HepG2 (cell line): ENCODE data around the gene CPNE1.

Source experiments
- CTCF ChIP-seq: sonication (generic); formaldehyde crosslinking; IDR thresholded peaks from 2 replicates; pipeline ENCODE4 v1.5.0; 2020; ENCODE audit warnings: mild to moderate bottlenecking, missing genetic modification reagents, moderate library complexity
- DNMT1 ChIP-seq: sonication (generic); formaldehyde crosslinking; IDR thresholded peaks from 2 replicates; pipeline ENCODE4 v1.5.1; 2020; ENCODE audit warnings: mild to moderate bottlenecking, missing genetic modification reagents
- EP300 ChIP-seq, 3 experiments: sonication (generic) in 1 of 3; formaldehyde crosslinking in 1 of 3; IDR thresholded peaks; 2 replicates each; pipeline versions ENCODE4 v1.5.1 to v1.6.1; 2011 to 2020; ENCODE audit warnings: low read depth in 2 of 3, low read length in 2 of 3, borderline replicate concordance in 1 of 3, improper control_type of control experiment in 1 of 3, mild to moderate bottlenecking in 1 of 3, missing genetic modification reagents in 1 of 3, moderate library complexity in 1 of 3
- ETV6 ChIP-seq: sonication (generic); formaldehyde crosslinking; conservative IDR thresholded peaks from 2 replicates; pipeline ENCODE4 v1.4.0; 2020; ENCODE audit warnings: missing genetic modification reagents
- FOXK2 ChIP-seq: fragments of 450-650 bp; IDR thresholded peaks from 2 replicates; pipeline ENCODE4 v1.6.1; 2016
- IKZF5 ChIP-seq: IDR thresholded peaks from 2 replicates; pipeline ENCODE4 v1.6.1; 2018; ENCODE audit warnings: missing genetic modification reagents, mild to moderate bottlenecking, missing compliant biosample characterization
- KAT2B ChIP-seq: fragments of 150-350 bp; IDR thresholded peaks from 2 replicates; pipeline ENCODE4 v1.6.1; 2014; ENCODE audit warnings: low read depth, low read length, borderline replicate concordance
- MAZ ChIP-seq, 2 experiments: sonication (generic) in 1 of 2; formaldehyde crosslinking in 1 of 2; IDR thresholded peaks; 2 replicates each; pipeline versions ENCODE4 v1.5.0 to v1.6.1; 2012 to 2020; ENCODE audit warnings: low read depth in 2 of 2, mild to moderate bottlenecking in 2 of 2, borderline replicate concordance in 1 of 2, improper control_type of control experiment in 1 of 2, low read length in 1 of 2, missing genetic modification reagents in 1 of 2, moderate library complexity in 1 of 2
- MIER2 ChIP-seq: IDR thresholded peaks from 2 replicates; pipeline ENCODE4 v1.6.1; 2016; ENCODE audit warnings: missing biosample characterization, missing genetic modification reagents
- NRL ChIP-seq: sonication (generic); formaldehyde crosslinking; IDR thresholded peaks from 2 replicates; pipeline ENCODE4 v1.5.0; 2020; ENCODE audit warnings: missing genetic modification reagents, mild to moderate bottlenecking, moderate library complexity, borderline replicate concordance
- PHF8 ChIP-seq: sonication (generic); formaldehyde crosslinking; IDR thresholded peaks from 2 replicates; pipeline ENCODE4 v1.5.0; 2020; ENCODE audit warnings: missing genetic modification reagents
- YY1 ChIP-seq: IDR thresholded peaks from 2 replicates; pipeline ENCODE4 v1.6.1; 2011; ENCODE audit warnings: low read length, low read depth, moderate library complexity, mild to moderate bottlenecking; ENCODE audit not compliant: insufficient read depth, insufficient replicate concordance
- ZC3H13 ChIP-seq: sonication (generic); formaldehyde crosslinking; IDR thresholded peaks from 2 replicates; pipeline ENCODE4 v1.8.1; 2023; ENCODE audit warnings: mild to moderate bottlenecking, missing genetic modification reagents, moderate library complexity
- ZNF580 ChIP-seq: IDR thresholded peaks from 2 replicates; pipeline ENCODE4 v1.6.1; 2016; ENCODE audit warnings: low read depth, borderline replicate concordance

- no peak for TF ChIP-seq EP300 (IDR thresholded peaks at IDR 0.05; ENCODE audit: low read depth in 2 of 2, low read length in 2 of 2)
- no peak for TF ChIP-seq EP300 (CRISPR knock-in tag; IDR thresholded peaks at IDR 0.05; ENCODE audit: borderline replicate concordance)
- TF ChIP-seq KAT2B: no peak
- TF ChIP-seq CTCF: no peak
- no peak for TF ChIP-seq NRL (CRISPR knock-in tag)
- no peak for TF ChIP-seq PHF8 (CRISPR knock-in tag)
- no peak for TF ChIP-seq MIER2 (CRISPR knock-in tag)
- TF ChIP-seq ZNF580 (CRISPR knock-in tag): no peak
- TF ChIP-seq DNMT1: no peak
- TF ChIP-seq IKZF5 (CRISPR knock-in tag): no peak
- no peak for TF ChIP-seq FOXK2
- TF ChIP-seq MAZ (IDR thresholded peaks at IDR 0.05; ENCODE audit: borderline replicate concordance, low read depth, low read length): no peak
- no peak for TF ChIP-seq MAZ (CRISPR knock-in tag; IDR thresholded peaks at IDR 0.05; ENCODE audit: low read depth)
- TF ChIP-seq ZC3H13: no peak
- TF ChIP-seq YY1: no peak
- no peak for TF ChIP-seq ETV6 (CRISPR knock-in tag)
Measured at GRCh38 chr20:35637276-35637675, 27.4 kb downstream of the CPNE1 start.
